Skeletal muscle cell (primary cell): ENCODE results near the gene MTMR11.
"Not testable (repeated sequence)": the region's sequence is repeated elsewhere in the genome, so short reads cannot be mapped to it uniquely, and the experiment has no call there.

Experiments
- DNase-seq: peaks from one replicate; pipeline ENCODE4 v3.0.0-alpha.2; 2010; ENCODE audit warnings: low read depth
- H3K4me3 ChIP-seq: 2 replicates; pipeline ENCODE4 v1.5.1; 2011; ENCODE audit warnings: low read depth, mild to moderate bottlenecking, control low read depth, low read length, moderate library complexity

Gene MTMR11, protein sequence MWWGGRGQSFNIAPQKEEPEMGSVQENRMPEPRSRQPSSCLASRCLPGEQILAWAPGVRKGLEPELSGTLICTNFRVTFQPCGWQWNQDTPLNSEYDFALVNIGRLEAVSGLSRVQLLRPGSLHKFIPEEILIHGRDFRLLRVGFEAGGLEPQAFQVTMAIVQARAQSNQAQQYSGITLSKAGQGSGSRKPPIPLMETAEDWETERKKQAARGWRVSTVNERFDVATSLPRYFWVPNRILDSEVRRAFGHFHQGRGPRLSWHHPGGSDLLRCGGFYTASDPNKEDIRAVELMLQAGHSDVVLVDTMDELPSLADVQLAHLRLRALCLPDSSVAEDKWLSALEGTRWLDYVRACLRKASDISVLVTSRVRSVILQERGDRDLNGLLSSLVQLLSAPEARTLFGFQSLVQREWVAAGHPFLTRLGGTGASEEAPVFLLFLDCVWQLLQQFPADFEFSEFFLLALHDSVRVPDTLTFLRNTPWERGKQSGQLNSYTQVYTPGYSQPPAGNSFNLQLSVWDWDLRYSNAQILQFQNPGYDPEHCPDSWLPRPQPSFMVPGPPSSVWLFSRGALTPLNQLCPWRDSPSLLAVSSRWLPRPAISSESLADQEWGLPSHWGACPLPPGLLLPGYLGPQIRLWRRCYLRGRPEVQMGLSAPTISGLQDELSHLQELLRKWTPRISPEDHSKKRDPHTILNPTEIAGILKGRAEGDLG

DNA sequence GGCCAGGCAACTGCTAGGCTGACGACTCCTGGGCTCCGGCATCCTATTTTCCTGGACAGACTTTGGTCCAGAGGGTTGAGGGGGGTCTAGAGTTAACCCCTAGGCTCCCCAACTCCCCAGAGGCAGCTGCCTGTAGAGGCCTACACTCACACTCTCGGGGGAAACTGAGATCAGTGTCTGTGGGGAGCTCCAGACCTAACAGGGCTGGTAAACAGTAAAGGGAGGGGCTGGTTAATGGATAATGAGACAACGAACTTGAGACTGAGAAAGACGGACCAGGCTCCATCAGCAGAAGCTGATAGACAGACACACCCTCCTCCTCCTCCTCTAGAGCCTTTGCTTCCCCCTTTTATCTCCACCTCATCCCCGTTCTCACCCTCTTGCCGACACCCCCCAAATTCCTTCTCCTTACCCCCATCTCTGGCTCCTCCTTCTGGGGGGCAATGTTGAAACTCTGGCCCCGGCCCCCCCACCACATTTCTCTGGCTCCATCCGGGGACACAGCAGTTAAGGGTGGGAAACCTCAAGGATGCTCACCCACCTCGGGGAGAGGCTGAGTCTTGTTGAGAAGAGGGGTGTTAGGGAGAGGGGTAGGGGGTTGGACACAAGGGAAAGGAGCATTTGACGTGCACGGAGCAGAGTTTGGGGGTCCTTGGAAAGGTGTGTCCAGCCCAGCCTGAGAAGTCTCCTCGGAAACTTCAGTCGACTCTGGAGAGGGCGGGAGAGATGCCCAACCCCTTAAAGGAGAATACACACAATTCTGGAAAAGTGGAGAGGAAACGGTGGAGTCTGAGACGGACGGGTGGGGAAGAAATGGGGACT, at the start of gene MTMR11:
Gene MTMR11, minus strand, starts transcription at position 710 of the 822 bp plus-strand sequence. Its CDS starts 232 bp downstream, at position 478.
- H3K4me3 ChIP-seq, result peak within 1 kb of the TSS; percentile 72
- DNase-seq, result no peak

DNA sequence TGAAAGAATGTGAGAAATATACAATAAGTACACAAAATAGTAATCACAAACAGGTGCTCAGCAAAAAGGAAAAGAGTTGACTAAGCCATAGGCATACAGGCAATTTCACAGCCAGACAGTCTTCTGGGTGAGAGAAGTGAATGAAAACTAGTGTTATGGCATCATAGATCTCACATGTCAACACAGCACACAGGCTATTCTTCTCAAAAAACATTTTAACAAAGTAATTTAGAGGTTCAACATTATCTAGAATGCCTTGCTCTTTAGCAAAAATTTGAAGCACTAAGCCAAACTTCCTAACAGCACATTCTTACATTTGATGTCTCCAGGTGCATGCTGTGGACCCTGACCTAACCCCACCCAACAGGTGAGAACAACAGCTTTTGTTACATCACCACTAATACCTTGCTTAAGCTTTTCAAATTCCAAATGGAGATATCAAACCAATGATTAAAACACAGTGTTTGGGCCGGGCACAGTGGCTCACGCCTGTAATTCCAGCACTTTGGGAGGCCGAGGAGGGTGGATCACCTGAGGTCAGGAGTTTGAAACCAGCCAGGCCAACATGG, 43.4 kb upstream of the MTMR11 start:
- H3K4me3 ChIP-seq, result no peak overlapping the region
- DNase-seq, result no peak

DNA sequence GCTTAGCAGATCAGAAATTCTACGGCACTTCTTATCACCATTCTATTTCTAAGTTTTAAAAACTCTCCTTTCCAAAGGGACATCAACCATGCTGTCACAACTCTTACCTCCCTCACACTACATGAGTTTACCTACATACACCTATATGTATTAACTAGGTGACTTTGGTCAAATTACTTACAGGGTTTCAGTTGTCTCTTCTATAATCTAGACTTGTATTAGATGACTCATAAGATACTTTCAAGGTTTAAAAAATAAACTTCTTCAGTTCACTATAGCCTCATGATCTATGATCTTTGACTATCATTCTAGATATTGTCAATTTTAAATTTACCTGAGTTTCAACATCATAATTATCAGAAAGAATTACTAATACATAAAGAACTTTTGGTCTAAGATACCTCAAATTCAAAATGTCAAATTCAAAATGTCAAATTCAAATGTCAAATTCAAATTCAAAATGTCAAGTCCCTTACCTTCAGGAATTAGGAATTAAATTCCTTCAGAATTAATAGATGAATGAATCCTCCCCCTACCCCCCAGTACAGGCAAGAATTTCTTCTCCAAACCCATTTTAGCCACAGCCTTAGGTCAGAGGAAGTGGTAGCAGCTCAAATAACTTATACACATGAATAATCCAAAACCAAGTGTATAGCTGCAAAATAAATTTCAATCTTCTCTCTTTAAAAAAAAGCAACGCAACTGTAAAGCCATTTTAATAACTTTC, 42.7 kb upstream of the MTMR11 start:
- no peak overlapping the region for H3K4me3 ChIP-seq
- DNase-seq, result no peak

DNA sequence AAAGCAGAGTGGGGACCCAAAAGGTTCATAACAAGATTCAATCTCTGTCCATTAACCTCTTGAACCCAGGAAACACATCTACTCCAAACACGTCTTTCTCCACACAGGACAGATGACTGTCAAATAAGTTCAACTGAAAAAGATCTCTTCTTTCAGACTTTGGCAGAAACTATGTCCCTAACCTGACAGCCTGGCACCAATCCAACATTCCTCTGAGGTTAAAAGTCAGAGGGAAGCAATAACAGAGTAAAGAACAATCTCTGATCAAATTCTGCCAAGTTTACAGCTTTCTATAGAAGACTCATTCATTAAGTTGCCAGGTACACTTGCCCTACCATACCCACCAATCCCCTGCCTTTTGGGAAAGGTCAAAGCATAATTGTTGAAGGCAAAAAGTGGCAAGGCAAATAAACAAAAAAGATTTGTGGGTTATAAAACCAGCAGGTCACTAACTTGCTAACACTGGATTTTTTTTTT, 41.9 kb upstream of the MTMR11 start:
- no peak for DNase-seq

DNA sequence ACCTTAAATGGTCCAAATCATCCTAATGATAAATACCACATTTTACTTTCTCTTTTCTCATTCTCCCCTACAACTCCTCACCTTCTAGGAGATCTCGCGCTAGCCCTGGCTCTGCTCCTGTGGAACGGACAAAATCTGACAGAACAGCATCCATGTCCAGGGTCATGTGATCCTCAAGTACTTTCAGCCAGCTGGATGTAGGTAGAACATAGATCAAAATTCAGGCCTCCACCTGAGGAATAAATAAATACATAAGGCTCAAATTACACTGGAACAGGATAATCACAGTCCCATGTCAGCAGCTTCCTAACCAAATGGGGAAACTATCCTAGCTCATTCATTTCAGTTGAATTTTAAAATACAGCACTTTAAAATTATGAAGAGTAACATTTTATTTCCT, 40.7 kb upstream of the MTMR11 start:
- DNase-seq, result no peak
- no peak overlapping the region for H3K4me3 ChIP-seq

More for the DNA sequence above, 41.9 kb upstream of the MTMR11 start:
- no peak overlapping the region for H3K4me3 ChIP-seq

DNA sequence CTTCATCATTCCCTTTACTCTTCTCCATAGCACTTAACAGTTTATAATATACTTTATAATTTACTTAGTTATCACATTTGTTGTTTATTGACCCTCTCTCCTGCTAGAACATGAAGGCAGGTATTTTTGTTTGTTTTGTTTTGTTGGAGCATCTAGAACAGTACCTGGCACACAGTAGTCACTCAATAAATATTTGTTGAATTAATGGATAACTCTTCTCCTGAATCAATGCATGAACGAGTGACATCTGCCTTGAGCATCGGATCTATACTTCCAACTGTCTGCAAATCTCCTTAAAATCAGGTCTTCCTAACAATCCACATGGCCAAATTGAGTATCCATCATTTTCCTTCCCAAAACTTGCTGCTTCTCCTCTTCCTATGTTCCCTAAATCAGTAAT, 35.9 kb upstream of the MTMR11 start:
- no peak for DNase-seq
- no peak overlapping the region for H3K4me3 ChIP-seq

DNA sequence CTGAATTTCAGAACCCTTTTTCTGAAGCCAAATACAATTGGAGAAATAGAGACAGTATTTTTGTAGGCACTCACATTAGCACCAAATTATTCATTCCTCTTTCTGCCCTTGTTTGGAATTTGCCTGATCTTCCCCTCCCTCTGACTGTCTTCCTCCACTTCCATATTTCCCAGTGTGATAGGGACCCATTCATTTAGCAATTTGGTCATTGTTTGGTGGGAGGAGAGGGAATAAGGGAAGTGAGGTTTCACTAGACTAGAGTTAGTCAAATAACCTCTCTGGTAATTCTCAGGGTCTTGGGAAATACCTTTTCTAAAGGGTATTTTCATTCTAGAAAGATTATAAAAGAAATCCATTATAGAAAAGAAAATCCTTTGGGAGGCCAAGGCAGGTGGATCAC, 31.0 kb upstream of the MTMR11 start:
- DNase-seq, result no peak

DNA sequence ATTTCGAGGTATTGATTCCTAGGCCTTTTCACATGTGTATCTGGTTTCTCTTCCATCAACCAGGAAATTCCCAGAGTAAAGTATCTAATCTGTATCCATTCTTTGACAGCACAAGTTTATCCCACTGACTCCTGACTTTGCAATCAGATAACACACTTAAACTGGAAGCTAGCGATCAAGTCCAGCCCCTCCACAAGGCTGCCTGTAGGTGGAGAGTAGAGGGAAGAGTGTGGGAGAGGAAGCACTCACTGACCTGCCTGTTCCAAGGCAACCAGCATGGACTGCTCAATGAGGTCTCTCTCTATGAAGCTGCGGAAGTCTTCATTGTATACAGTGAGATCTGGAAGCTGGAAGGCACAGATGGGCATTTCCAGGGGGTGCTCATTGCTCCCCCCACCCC, 30.4 kb upstream of the MTMR11 start:
- DNase-seq, result no peak
- H3K4me3 ChIP-seq, result no peak overlapping the region

More for the DNA sequence above, 31.0 kb upstream of the MTMR11 start:
- no peak overlapping the region for H3K4me3 ChIP-seq

DNA sequence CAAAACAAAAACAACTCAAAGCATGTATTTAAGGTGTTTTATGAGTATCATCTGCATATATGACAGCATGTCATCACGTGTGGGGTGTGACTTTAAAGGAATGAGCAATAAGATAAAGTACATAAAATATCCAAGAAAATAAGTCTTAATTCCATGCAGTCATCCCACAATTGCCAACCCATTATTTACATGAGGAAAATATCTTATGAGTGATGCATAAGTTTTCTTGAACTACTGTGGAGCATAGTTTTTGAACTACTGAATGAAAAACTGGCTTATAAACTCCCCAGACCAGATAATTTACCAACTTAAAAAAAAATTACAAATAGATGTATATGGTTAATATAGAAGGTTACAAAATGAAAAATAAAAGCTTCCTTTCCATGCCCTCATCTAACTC, 29.7 kb upstream of the MTMR11 start:
- no peak for DNase-seq
- H3K4me3 ChIP-seq, result no peak overlapping the region

DNA sequence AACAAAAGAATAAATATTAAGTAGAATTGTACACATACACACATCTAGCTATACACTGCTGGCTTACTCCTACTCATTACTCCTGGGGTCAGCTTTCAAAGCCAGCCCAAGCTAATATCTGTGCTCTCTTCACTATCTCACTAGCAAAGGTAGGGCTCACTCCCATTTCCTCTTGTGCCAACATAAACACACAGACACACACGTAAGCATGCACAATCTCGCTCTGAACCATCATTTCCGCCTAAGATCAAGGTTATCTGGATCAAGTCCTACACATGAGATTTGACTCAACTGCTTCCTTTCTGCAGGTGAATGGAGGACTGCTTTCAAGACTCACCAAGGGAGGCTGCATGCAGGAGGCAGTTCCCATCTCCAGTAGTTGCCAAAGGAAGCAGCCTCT, 28.8 kb upstream of the MTMR11 start:
- DNase-seq, result no peak
- no peak overlapping the region for H3K4me3 ChIP-seq

DNA sequence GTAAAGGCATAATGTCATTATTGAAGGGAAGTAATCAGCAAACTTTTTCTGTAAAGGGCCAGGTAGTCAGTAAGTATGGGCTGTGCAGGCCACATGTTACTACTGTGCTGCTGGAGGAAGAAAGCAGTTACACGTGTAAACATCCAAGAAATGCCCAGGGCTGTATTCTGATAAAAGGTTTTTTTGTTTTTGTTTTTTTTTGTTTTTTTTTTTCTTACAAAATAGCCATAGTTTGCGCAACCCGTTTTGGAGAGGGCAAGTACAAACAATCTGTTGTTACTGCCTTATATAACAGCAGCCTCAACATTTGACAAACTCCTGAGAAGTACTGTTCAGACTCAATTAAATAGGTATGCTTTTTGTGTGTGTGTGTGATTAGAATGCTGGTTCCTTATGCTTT, 26.7 kb upstream of the MTMR11 start:
- no peak overlapping the region for H3K4me3 ChIP-seq

DNA sequence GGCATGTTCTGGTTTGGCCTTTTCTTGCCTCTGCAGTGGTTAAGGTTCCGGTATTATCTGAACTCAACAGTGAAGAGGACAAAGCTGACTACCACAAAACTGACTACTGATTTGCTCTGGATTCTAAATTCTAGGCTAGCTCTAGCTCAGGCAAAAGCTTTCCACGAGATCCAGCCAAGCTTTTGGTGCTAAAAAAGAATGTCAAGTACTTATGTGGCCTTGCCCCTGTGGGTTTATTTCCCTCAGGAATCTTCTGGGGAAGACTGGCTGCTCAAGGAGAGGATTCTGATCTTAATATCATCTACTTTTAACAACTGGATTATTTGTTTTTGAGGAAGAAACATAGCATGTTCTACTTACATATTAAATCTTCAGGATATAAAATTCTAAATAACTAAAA, 26.1 kb upstream of the MTMR11 start:
- no peak for DNase-seq
- no peak overlapping the region for H3K4me3 ChIP-seq

More for the DNA sequence above, 26.7 kb upstream of the MTMR11 start:
- DNase-seq, result no peak

DNA sequence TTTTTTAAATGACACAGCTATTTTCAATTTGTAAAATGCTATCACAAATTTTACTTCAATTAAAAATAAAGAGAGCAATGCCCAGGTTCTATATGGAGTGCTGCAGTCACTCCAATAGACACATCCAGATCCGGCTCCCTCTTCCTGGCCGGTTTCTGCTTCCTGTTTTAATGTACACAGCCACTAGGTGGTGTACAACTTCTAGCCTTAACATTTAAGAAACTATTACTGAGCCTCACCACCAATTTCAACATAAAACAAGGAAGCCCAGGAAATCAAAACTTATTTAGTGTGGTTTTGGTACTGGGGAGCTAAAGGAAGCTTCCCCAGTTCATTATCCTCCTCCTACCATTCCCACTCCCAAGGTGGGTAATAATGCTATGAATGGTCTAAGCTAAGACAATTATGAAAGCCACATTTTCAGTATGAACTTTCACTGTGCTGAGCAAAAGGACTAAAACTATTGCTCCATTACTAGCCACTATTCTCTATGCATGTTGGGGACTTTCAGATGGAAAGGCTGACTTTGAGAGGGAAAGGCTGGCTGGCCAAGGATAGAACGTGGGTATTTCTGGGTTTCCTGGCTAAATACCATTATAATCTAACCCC, 25.5 kb upstream of the MTMR11 start:
- peak; percentile 24 for DNase-seq
- no peak overlapping the region for H3K4me3 ChIP-seq

DNA sequence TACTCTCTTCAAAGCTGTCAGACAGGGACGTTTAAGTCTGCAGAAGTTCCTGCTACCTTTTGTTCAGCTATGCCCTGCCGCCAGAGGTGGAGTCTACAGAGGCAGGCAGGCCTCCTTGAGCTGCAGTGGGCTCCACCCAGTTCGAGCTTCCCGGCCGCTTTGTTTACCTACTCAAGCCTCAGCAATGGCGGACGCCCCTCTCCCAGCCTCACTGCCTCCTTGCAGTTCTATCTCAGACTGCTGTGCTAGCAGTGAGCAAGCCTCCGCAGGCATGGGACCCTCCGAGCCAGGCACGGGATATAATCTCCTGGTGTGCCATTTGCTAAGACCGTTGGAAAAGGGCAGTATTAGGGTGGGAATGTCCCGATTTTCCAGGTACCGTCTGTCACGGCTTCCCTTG, 20.9 kb upstream of the MTMR11 start:
- H3K4me3 ChIP-seq, DNase-seq: not testable (repeated sequence)

DNA sequence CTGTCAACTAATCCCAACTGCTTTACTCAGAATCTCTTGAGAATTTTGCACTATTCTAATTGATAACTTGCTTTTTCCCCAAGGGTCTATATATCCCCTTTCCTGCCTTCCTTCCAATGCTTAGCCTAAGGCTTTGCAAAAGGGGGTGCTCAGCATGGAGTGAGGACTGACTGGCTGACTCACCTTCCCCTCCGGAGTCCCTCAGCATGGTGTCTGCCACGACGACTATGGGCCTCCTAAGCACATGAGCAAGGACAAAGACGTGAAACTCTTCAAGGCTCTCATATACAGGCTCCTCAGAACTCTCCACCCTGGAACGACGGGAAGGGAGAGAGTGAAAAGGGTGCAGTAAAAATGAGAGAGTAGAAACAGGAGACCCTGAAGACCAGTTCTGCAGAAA, 13.2 kb upstream of the MTMR11 start:
- H3K4me3 ChIP-seq, result no peak overlapping the region
- no peak for DNase-seq

DNA sequence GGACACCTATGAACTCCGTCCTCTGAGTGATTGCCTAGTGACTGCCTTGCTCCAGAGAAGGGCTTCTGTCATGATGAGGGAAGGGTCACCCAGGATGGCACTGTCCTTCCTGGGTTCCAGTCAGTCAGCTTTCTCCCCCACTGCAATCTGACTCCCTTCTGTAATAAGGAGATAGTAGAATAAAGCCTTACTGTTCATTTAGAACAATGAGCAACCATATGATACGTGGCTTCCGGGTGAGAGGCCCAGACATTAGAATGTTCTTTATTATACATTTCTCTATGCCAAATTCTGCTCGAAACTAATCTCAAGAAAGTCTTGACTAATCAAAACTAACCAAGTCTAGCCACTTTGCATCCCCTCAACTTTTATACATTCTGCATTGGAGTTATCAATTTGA, 8.5 kb upstream of the MTMR11 start:
- no peak for DNase-seq
- H3K4me3 ChIP-seq, result no peak overlapping the region

DNA sequence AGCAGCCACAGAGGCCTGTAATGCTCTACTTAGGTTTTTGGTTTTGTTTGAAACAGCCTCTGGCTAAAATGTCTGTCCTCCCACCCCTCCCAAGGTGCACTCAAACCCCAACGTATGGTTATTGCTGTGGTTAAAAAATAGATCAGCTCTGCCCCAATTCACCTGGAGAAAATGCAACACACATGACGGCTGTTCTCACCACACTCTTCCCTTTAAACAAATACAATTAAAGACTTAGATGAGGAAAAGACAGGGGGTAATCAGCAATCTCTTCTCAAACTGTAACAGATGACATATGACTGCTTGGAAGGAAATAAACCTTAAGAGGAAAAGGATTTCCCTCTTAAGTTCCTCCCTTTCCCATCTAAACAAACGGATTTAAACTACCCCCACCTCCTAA, 6.2 kb upstream of the MTMR11 start:
- no peak overlapping the region for H3K4me3 ChIP-seq
- DNase-seq, result no peak

DNA sequence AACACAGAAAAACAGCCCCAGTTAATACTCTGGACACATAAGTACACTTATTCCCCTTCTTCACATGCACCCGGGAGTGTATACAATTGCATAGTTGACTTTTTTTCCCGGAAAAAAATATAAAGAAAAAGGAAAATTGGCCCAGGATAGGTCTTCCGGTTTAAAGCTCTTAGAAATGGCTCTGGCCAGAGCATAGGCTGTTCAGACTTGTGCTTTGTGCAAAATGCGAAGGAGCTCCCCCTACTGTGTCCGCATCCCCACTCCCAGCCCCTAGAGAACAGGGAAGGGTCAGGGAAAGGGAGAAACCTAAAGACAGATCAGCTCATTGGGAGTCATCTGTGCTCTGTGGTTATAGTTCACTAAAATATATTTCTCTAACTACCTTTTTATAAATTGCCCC, 5.5 kb upstream of the MTMR11 start:
- DNase-seq, result no peak
- no peak overlapping the region for H3K4me3 ChIP-seq

DNA sequence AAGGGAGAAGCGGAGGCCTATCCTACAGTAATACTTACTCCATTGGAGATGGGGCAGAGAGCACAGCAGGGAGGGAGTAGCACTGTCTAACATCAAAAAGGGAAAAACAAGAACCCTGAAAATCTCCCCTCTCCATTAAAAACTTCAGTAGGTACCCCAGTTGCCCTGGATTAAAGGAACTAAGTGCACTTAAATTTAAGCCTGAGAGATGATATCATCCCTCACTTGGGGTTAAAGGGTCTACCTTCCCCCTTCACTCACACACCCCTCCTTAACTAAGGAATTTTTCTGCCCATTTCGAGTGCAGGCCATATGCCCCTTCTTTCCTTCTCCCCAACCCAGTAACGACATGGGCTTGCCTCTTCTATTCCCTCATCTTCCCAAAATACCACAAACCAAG, 3.7 kb upstream of the MTMR11 start:
- DNase-seq, result no peak
- H3K4me3 ChIP-seq, result no peak overlapping the region
